Measurements from ENCODE around the gene GMEB1.

GRCh38 chr1:28663871-28664470 is 4.6 kb upstream of the GMEB1 start:
- TF ChIP-seq EZH2 (IDR thresholded peaks at IDR 0.05) (no peak), POLR2AphosphoS5 (IDR thresholded peaks at IDR 0.05; ENCODE audit: borderline replicate concordance, low read depth, low read length) (no peak)

Measured in SK-N-MC (cell line).